ENCODE data around the gene PER2. TPM values are rescaled to one million over a fixed set of nuclear protein-coding genes. Genes with fewer than 3 reads are reported as not detected.

Gene PER2
- total RNA-seq, 1 experiment from 2014 or later: 6.6 TPM

- TF ChIP-seq ZNF396 (CRISPR knock-in tag; IDR thresholded peaks at IDR 0.05; ENCODE audit: borderline replicate concordance) (no peak), HMGA2 (CRISPR knock-in tag; IDR thresholded peaks at IDR 0.05) (no peak), NR1H2 (CRISPR knock-in tag; IDR thresholded peaks at IDR 0.05) (no peak), NFYB (CRISPR knock-in tag; conservative IDR thresholded peaks at IDR 0.05; ENCODE audit: low read depth) (no peak), CREB1 (CRISPR knock-in tag; IDR thresholded peaks at IDR 0.05) (peak; percentile 62; the same call in 1 of the 2 replicates), ZBTB43 (CRISPR knock-in tag; IDR thresholded peaks at IDR 0.05) (no peak), ZNF232 (CRISPR knock-in tag; IDR thresholded peaks at IDR 0.05) (peak; percentile 69; the same call in 1 of the 2 replicates)
- TF ChIP-seq, protein P1, sequence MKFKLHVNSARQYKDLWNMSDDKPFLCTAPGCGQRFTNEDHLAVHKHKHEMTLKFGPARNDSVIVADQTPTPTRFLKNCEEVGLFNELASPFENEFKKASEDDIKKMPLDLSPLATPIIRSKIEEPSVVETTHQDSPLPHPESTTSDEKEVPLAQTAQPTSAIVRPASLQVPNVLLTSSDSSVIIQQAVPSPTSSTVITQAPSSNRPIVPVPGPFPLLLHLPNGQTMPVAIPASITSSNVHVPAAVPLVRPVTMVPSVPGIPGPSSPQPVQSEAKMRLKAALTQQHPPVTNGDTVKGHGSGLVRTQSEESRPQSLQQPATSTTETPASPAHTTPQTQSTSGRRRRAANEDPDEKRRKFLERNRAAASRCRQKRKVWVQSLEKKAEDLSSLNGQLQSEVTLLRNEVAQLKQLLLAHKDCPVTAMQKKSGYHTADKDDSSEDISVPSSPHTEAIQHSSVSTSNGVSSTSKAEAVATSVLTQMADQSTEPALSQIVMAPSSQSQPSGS (CRISPR knock-in tag; IDR thresholded peaks at IDR 0.05; ENCODE audit: borderline replicate concordance, low read depth): no peak
- TF ChIP-seq, protein P2, sequence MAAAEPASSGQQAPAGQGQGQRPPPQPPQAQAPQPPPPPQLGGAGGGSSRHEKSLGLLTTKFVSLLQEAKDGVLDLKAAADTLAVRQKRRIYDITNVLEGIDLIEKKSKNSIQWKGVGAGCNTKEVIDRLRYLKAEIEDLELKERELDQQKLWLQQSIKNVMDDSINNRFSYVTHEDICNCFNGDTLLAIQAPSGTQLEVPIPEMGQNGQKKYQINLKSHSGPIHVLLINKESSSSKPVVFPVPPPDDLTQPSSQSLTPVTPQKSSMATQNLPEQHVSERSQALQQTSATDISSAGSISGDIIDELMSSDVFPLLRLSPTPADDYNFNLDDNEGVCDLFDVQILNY (CRISPR knock-in tag; IDR thresholded peaks at IDR 0.05): no peak
Measured at GRCh38 chr2:238231251-238231793, 57.1 kb downstream of the PER2 start (continued).

- H3K27ac Mint-ChIP-seq: no peak overlapping the region
- DNase-seq (ENCODE audit: low spot score) (no peak), ATAC-seq (no peak)
- CTCF ChIA-PET: interaction anchor here (1.7 kb wide), 1 partner anchor 32 kb away, joined by 9 read pairs; no protein-coding TSS in a partner anchor
- H3K4me3 Mint-ChIP-seq: peak overlapping the region; percentile 84
- H3K27me3 Mint-ChIP-seq (ENCODE audit: low read depth): peaks cover 68% of the 10 kb centered on the region
- H3K9me3 Mint-ChIP-seq: peaks cover 9% of the 10 kb centered on the region
- no peak for TF ChIP-seq NFYB (CRISPR knock-in tag; conservative IDR thresholded peaks at IDR 0.05; ENCODE audit: low read depth)
- no peak for TF ChIP-seq ZNF263 (CRISPR knock-in tag; IDR thresholded peaks at IDR 0.05; ENCODE audit: low read depth)
- TF ChIP-seq, protein P3, sequence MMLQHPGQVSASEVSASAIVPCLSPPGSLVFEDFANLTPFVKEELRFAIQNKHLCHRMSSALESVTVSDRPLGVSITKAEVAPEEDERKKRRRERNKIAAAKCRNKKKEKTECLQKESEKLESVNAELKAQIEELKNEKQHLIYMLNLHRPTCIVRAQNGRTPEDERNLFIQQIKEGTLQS (CRISPR knock-in tag; conservative IDR thresholded peaks at IDR 0.05): no peak
- TF ChIP-seq TEAD4 (CRISPR knock-in tag; IDR thresholded peaks at IDR 0.05): no peak
- no peak for TF ChIP-seq CTCF (IDR thresholded peaks at IDR 0.05)
- TF ChIP-seq ETV6 (CRISPR knock-in tag; IDR thresholded peaks at IDR 0.05): no peak
- TF ChIP-seq TP53 (CRISPR knock-in tag; IDR thresholded peaks at IDR 0.05): no peak
- no peak for TF ChIP-seq IRF2 (CRISPR knock-in tag; IDR thresholded peaks at IDR 0.05; ENCODE audit: borderline replicate concordance, low read depth)
- TF ChIP-seq ATF1 (CRISPR knock-in tag; IDR thresholded peaks at IDR 0.05): no peak
- no peak for TF ChIP-seq SMAD4 (CRISPR knock-in tag; IDR thresholded peaks at IDR 0.05)
- no peak for TF ChIP-seq ELF4 (CRISPR knock-in tag; IDR thresholded peaks at IDR 0.05; ENCODE audit: low read depth)
- TF ChIP-seq FOXP1 (CRISPR knock-in tag; IDR thresholded peaks at IDR 0.05; ENCODE audit: borderline replicate concordance): no peak
- no peak for TF ChIP-seq SP1 (CRISPR knock-in tag; conservative IDR thresholded peaks at IDR 0.05)
- TF ChIP-seq, protein P4, sequence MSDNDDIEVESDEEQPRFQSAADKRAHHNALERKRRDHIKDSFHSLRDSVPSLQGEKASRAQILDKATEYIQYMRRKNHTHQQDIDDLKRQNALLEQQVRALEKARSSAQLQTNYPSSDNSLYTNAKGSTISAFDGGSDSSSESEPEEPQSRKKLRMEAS (CRISPR knock-in tag; IDR thresholded peaks at IDR 0.05): no peak
- TF ChIP-seq, protein P5, sequence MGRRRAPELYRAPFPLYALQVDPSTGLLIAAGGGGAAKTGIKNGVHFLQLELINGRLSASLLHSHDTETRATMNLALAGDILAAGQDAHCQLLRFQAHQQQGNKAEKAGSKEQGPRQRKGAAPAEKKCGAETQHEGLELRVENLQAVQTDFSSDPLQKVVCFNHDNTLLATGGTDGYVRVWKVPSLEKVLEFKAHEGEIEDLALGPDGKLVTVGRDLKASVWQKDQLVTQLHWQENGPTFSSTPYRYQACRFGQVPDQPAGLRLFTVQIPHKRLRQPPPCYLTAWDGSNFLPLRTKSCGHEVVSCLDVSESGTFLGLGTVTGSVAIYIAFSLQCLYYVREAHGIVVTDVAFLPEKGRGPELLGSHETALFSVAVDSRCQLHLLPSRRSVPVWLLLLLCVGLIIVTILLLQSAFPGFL (CRISPR knock-in tag; IDR thresholded peaks at IDR 0.05; ENCODE audit: borderline replicate concordance): no peak
- POLR2A ChIA-PET: interaction anchor here (1.0 kb wide), 1 partner anchor 10 kb away, joined by 3 read pairs; no protein-coding TSS in a partner anchor
- H3K4me1 Mint-ChIP-seq: peaks cover 14% of the 10 kb centered on the region
- H3K36me3 Mint-ChIP-seq: no peaks in the 10 kb centered on the region
Measured at GRCh38 chr2:238230699-238231098, 57.7 kb downstream of the PER2 start.
